Measurements from ENCODE around the gene UVSSA. TPM values are rescaled to one million over a fixed set of nuclear protein-coding genes. Genes with fewer than 3 reads are reported as not detected.

UVSSA gene
- total and polyA plus RNA-seq, 2 donors (not counting 1 experiment from before 2014, with no cell fraction given): 34.6 to 40.5 TPM

DNA sequence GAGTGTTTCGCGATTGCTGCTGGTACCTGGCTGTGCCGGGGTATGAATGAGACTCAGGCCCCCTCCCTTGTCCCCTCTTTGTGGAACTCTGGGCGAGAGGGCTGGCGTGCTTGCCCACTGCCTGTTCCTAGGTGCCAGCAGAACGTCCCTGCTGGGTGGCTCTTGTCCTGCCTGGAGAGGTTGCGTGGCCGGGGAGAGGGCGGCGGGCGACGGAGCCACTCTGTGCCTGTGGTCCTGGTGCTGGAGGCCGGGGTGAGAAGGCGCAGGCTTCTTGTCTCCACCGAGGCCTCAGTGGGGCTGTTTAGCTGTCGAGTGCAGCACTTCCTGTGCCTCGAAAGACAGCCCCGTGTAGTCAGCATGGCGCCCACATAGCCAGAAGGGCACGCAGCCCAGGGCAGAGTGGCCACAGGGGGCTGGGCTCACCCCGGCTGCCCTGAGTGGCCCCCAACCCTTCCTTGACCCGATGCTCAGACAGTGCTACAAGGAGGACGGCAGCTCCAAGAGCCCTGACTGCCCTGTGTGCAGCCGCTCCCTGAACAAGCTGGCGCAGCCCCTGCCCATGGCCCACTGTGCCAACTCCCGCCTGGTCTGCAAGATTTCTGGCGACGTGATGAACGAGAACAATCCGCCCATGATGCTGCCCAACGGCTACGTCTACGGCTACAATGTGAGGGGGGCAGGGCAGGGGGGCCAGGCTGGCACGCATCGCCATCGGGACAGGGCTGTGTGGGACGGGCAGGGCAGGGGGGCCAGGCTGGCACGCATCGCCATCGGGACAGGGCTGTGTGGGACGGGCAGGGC lies 8.9 kb upstream of the UVSSA start:
- Histone ChIP-seq H3K9ac (ENCODE audit: low read length) (no peak overlapping the region), H3K36me3 (replicated peaks in 1 of 2; ENCODE audit: control extremely low read depth in 1 of 2, control insufficient read depth in 1 of 2, extremely low read depth in 1 of 2, insufficient read depth in 2 of 2, low read length in 1 of 2) (peaks cover 0 to 52% of the 10 kb centered on the region in 2 experiments), H3K9me3 (ENCODE audit: control extremely low read depth in 1 of 3, control insufficient read depth in 2 of 3, insufficient read depth in 1 of 3, low read length in 2 of 3) (peaks cover 0 to 9% (median 0%) of the 10 kb centered on the region in 3 donors), H3K4me1 (ENCODE audit: control insufficient read depth in 2 of 2, insufficient read depth in 2 of 2, low read length in 2 of 2) (no peaks in the 10 kb centered on the region), H3K27me3 (replicated peaks in 1 of 4; ENCODE audit: control extremely low read depth in 1 of 4, control insufficient read depth in 3 of 4, insufficient read depth in 4 of 4, low read length in 3 of 4) (no peaks in the 10 kb centered on the region), H3K4me2 (replicated peaks; ENCODE audit: low read depth, low read length, poor library complexity, severe bottlenecking) (no peak overlapping the region), H3K79me2 (ENCODE audit: control insufficient read depth, insufficient read depth, low read length) (no peaks in the 10 kb centered on the region), H3K4me3 (ENCODE audit: control extremely low read depth in 1 of 5, extremely low read depth in 1 of 5, insufficient read depth in 1 of 5, low read depth in 2 of 5, low read length in 4 of 5) (no peak overlapping the region), H2AFZ (ENCODE audit: insufficient read depth, low read depth, low read length, poor library complexity, severe bottlenecking) (no peak overlapping the region), H4K20me1 (ENCODE audit: control insufficient read depth, insufficient read depth, low read length, poor library complexity, severe bottlenecking) (peaks cover 1% of the 10 kb centered on the region), H3K27ac (ENCODE audit: low read length in 2 of 2) (no peak overlapping the region)
- intact Hi-C loops (cut with micrococcal nuclease): no loop called here
- H3K4me1 Mint-ChIP-seq: no peaks in the 10 kb centered on the region
- TF ChIP-seq, protein P1, sequence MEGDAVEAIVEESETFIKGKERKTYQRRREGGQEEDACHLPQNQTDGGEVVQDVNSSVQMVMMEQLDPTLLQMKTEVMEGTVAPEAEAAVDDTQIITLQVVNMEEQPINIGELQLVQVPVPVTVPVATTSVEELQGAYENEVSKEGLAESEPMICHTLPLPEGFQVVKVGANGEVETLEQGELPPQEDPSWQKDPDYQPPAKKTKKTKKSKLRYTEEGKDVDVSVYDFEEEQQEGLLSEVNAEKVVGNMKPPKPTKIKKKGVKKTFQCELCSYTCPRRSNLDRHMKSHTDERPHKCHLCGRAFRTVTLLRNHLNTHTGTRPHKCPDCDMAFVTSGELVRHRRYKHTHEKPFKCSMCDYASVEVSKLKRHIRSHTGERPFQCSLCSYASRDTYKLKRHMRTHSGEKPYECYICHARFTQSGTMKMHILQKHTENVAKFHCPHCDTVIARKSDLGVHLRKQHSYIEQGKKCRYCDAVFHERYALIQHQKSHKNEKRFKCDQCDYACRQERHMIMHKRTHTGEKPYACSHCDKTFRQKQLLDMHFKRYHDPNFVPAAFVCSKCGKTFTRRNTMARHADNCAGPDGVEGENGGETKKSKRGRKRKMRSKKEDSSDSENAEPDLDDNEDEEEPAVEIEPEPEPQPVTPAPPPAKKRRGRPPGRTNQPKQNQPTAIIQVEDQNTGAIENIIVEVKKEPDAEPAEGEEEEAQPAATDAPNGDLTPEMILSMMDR (IDR thresholded peaks at IDR 0.05): no peak
- TF ChIP-seq EZH2 (IDR thresholded peaks at IDR 0.05; ENCODE audit: borderline replicate concordance, insufficient read depth, low read depth, low read length, poor library complexity, severe bottlenecking): no peak
- ATAC-seq (ENCODE audit: low read depth) (no peak), DNase-seq (no peak)
- H3K27me3 Mint-ChIP-seq: no peaks in the 10 kb centered on the region
- WGBS (ENCODE audit: insufficient coverage): 97% methylated on average over 41 of the region's 41 CpGs
- no peaks in the 10 kb centered on the region for H3K9me3 Mint-ChIP-seq (ENCODE audit: insufficient read depth)
- ChIA-PET POLR2A (no interaction called here), CTCF (interaction anchor here (0.7 kb wide), 1 partner anchor 48 kb away, joined by 3 read pairs; no protein-coding TSS in a partner anchor)
- no peak overlapping the region for H3K4me3 Mint-ChIP-seq
- peak overlapping the region; percentile 26 for H3K27ac Mint-ChIP-seq

DNA sequence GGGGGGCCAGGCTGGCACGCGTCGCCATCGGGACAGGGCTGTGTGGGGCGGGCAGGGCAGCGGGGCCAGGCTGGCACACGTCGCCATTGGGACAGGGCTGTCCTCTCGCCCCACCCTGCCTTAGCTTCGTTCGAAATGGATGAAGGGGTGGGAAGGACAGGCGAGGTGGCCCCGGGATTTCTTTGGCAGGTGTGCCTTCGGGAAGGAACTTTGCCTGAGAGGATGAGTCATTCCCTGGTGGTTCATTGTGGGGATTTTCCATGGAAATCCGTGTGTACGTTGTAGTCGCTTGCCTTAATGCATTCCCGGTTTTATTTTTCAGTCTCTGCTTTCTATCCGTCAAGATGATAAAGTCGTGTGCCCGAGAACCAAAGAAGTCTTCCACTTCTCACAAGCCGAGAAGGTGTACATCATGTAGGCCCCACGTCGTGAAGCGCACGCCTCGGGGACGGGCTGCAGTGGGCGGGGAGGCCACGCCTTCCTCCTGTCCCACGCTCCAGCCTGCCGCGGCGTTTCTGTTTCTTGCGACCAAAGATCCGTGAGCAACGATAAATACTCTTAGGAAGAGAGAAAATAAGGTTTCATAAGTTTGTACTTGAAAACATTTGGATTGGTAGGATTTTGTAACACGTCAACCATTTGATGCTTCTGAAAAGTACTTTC lies 8.1 kb upstream of the UVSSA start:
- WGBS (ENCODE audit: insufficient coverage): 98% methylated on average over 35 of the region's 38 CpGs
- intact Hi-C loops (cut with micrococcal nuclease): no loop called here

More for the DNA sequence above, 8.1 kb upstream of the UVSSA start:
- no peak overlapping the region for H3K27ac ChIP-seq (ENCODE audit: low read length in 2 of 2)
- no peak overlapping the region for H2AFZ ChIP-seq (ENCODE audit: insufficient read depth, low read depth, low read length, poor library complexity, severe bottlenecking)
- H3K27ac Mint-ChIP-seq: peak overlapping the region; percentile 37
- no peaks in the 10 kb centered on the region for H3K79me2 ChIP-seq (ENCODE audit: control insufficient read depth, insufficient read depth, low read length)
- no peak overlapping the region for H3K4me3 Mint-ChIP-seq
- H3K4me2 ChIP-seq (replicated peaks; ENCODE audit: low read depth, low read length, poor library complexity, severe bottlenecking): no peak overlapping the region
- TF ChIP-seq, protein P1 (IDR thresholded peaks at IDR 0.05): no peak
- no peak for TF ChIP-seq EZH2 (IDR thresholded peaks at IDR 0.05; ENCODE audit: borderline replicate concordance, insufficient read depth, low read depth, low read length, poor library complexity, severe bottlenecking)
- H3K9me3 ChIP-seq (ENCODE audit: control extremely low read depth in 1 of 3, control insufficient read depth in 2 of 3, insufficient read depth in 1 of 3, low read length in 2 of 3): peaks cover 0 to 9% (median 0%) of the 10 kb centered on the region in 3 donors
- no peaks in the 10 kb centered on the region for H4K20me1 ChIP-seq (ENCODE audit: control insufficient read depth, insufficient read depth, low read length, poor library complexity, severe bottlenecking)
- no peaks in the 10 kb centered on the region for H3K4me1 ChIP-seq (ENCODE audit: control insufficient read depth in 2 of 2, insufficient read depth in 2 of 2, low read length in 2 of 2)
- no peak overlapping the region for H3K9ac ChIP-seq (ENCODE audit: low read length)
- ChIA-PET POLR2A (no interaction called here), CTCF (no interaction called here)
- DNase-seq (no peak), ATAC-seq (ENCODE audit: low read depth) (no peak)
- no peaks in the 10 kb centered on the region for H3K27me3 ChIP-seq (replicated peaks in 1 of 4; ENCODE audit: control extremely low read depth in 1 of 4, control insufficient read depth in 3 of 4, insufficient read depth in 4 of 4, low read length in 3 of 4)
- H3K36me3 ChIP-seq (replicated peaks in 1 of 2; ENCODE audit: control extremely low read depth in 1 of 2, control insufficient read depth in 1 of 2, extremely low read depth in 1 of 2, insufficient read depth in 2 of 2, low read length in 1 of 2): peaks cover 0 to 50% of the 10 kb centered on the region in 2 experiments
- no peaks in the 10 kb centered on the region for H3K4me1 Mint-ChIP-seq
- no peak overlapping the region for H3K4me3 ChIP-seq (ENCODE audit: control extremely low read depth in 1 of 5, extremely low read depth in 1 of 5, insufficient read depth in 1 of 5, low read depth in 2 of 5, low read length in 4 of 5)
- no peaks in the 10 kb centered on the region for H3K9me3 Mint-ChIP-seq (ENCODE audit: insufficient read depth)
- no peaks in the 10 kb centered on the region for H3K27me3 Mint-ChIP-seq

Measured in B cell (primary cell).